BJ (cell line): Measurements from ENCODE around the gene GPR162. TPM values are rescaled to one million over a fixed set of nuclear protein-coding genes. Genes with fewer than 3 reads are reported as not detected.
"Not testable (repeated sequence)": the region's sequence is repeated elsewhere in the genome, so short reads cannot be mapped to it uniquely, and the experiment has no call there.

Experiments
- CTCF ChIA-PET: fragments of 350-600 bp; formaldehyde crosslinking; extraction: SDS; loops from one replicate; lab custom pipeline; 2021; ENCODE audit warnings: antibody characterized with exemption, inconsistent platforms; lab: Yijun Ruan, JAX
- POLR2A ChIA-PET: fragments of 300-600 bp; sonication (Branson Sonifier 250); formaldehyde crosslinking; extraction: SDS; loops from one replicate; lab custom pipeline; 2021; ENCODE audit warnings: antibody characterized with exemption; lab: Charles Lee
- DNase-seq: peaks from one replicate; pipeline ENCODE4 v3.0.0-alpha.2; 2011; ENCODE audit warnings: low read depth
- H3K27me3 ChIP-seq: 2 replicates; pipeline ENCODE4 v1.6.0; 2011; ENCODE audit warnings: low read length; ENCODE audit not compliant: control insufficient read depth, insufficient read depth
- H3K36me3 ChIP-seq: 2 replicates; pipeline ENCODE4 v1.5.1; 2011; ENCODE audit warnings: low read length; ENCODE audit not compliant: control insufficient read depth, insufficient read depth
- H3K4me3 ChIP-seq: 2 replicates; pipeline ENCODE4 v1.5.1; 2011; ENCODE audit warnings: low read depth, mild to moderate bottlenecking, control low read depth, low read length
- polyA plus RNA-seq: library from polyadenylated mRNA; depleted of rRNA; stranded (reverse); fragments of >200 nt; gene quantifications from 2 replicates; pipeline ENCODE4 v1.2.3, GENCODE V29; 2011; rRNA removed
- TF ChIP-seq, protein P1 (sequence below): IDR thresholded peaks from 2 replicates; pipeline ENCODE4 v1.5.1; 2011; ENCODE audit warnings: low read depth, mild to moderate bottlenecking, control low read depth, inconsistent platforms, low read length, moderate library complexity; ENCODE audit not compliant: insufficient read depth

GPR162 gene
- polyA plus RNA-seq, 1 experiment: 6.6 TPM

DNA sequence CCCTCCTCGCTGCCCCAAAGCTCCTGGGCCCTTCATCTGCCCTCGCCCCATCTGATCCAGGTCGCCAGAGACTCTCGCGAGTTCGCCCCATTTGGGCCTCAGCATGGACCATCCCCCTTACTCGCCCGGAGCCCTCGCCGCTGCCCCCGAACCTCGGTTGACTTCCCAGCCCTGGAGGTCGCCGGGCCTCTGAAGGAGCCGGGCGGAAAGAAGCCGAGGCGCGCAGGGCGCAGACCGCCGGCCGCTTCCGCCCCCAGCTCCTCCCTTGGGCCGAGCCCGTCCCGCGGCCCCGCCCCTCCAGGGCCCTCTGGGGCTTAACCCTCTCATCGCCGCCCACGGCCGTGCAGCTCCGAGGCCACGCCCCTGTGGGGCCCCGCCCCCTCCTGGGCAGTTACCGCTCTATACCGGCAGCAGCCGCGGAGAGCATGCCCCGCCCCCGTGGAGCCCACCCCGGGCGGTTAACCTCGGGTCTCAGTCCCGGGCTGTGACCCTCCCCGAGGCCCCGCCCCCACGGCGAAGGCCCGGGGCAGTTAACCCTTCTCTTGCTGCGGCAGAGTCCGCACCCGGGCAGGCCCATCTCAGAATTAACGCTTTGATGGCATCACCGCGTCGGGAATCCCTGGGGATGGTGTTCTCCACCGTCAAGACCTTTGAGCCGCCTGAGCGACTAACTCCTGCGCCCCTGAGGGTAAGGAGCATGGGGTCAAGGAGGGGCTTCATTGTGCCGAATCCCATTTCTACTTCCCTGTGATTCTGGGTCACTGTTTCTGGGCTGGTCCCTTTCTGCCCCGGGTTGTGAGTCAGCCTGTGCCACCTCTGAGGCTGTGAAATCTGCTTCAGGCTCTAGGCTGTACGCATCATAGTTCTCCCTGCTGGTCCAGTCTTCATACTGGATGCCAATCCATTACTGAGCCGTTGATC is 51.7 kb downstream of the GPR162 start, which contains the start of gene SPSB2:
TSS of gene SPSB2 (minus strand) at position 210 of the 921 bp plus-strand sequence. CDS start 402 bp downstream, outside the sequence.
- ChIA-PET POLR2A (interaction anchor here (0.7 to 3.7 kb wide), 5 partner anchors 18 to 65 kb away, joined by 4 to 19 read pairs (median 7); partner anchors contain the start of genes CDCA3 and USP5), CTCF (interaction anchor here (0.6 to 9.7 kb wide), 37 partner anchors 10 to 645 kb away, joined by 3 to 112 read pairs (median 4); partner anchors contain the start of genes C12orf57, CDCA3, ENO2 and GNB3)
- Histone ChIP-seq H3K36me3 (peaks cover 26% of the 10 kb centered on the region), H3K27me3 (no peaks in the 10 kb centered on the region), H3K4me3 (peak within 1 kb of the TSS; percentile 65)
- DNase-seq: no peak
- TF ChIP-seq, protein P1, sequence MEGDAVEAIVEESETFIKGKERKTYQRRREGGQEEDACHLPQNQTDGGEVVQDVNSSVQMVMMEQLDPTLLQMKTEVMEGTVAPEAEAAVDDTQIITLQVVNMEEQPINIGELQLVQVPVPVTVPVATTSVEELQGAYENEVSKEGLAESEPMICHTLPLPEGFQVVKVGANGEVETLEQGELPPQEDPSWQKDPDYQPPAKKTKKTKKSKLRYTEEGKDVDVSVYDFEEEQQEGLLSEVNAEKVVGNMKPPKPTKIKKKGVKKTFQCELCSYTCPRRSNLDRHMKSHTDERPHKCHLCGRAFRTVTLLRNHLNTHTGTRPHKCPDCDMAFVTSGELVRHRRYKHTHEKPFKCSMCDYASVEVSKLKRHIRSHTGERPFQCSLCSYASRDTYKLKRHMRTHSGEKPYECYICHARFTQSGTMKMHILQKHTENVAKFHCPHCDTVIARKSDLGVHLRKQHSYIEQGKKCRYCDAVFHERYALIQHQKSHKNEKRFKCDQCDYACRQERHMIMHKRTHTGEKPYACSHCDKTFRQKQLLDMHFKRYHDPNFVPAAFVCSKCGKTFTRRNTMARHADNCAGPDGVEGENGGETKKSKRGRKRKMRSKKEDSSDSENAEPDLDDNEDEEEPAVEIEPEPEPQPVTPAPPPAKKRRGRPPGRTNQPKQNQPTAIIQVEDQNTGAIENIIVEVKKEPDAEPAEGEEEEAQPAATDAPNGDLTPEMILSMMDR: no peak

DNA sequence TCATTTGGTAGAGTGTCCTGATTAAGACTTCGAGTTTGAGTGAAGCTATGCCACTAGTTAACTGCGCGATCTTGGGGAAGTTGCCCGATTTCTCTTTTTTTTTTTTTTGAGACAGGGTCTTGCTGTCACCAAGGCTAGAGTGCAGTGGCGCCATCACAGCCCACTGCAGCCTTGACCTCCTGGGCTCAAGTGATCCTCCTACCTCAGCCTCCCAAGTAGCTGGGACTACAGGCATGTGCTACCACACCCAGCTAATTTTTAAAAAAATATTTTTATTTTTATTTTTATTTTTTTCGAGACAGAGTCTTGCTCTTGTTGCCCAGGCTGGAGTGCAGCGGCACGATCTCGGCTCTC is 52.4 kb downstream of the GPR162 start:
- peak overlapping the region; percentile 65 for H3K4me3 ChIP-seq
- DNase-seq, H3K27me3 ChIP-seq, POLR2A ChIA-PET: not testable (repeated sequence)
- H3K36me3 ChIP-seq: peaks cover 25% of the 10 kb centered on the region
- CTCF ChIA-PET: interaction anchor here (1.8 to 3.4 kb wide), 4 partner anchors 9 to 51 kb away, joined by 4 to 43 read pairs (median 42); partner anchors contain the start of gene P3H3

Other genes with a start within 250 kb of the GPR162 start
- 69.8 and 87.6 TPM in 2 replicates for gene CHD4, start 214.4 kb upstream of the GPR162 start, polyA plus RNA-seq
- 0.05 TPM in 1 of 2 replicates, not detected in the other for gene LPAR5, start 185.9 kb upstream of the GPR162 start, polyA plus RNA-seq
- gene ACRBP, start 174.4 kb upstream of the GPR162 start, polyA plus RNA-seq: 0.17 and 0.40 TPM in 2 replicates
- gene ING4, start 158.7 kb upstream of the GPR162 start, polyA plus RNA-seq: 43.0 and 61.0 TPM in 2 replicates
- gene ZNF384, start 132.4 kb upstream of the GPR162 start, polyA plus RNA-seq: 38.8 and 57.0 TPM in 2 replicates
- 0.44 and 0.59 TPM in 2 replicates for gene PIANP, start 121.0 kb upstream of the GPR162 start, polyA plus RNA-seq
- gene COPS7A, start 97.8 kb upstream of the GPR162 start, polyA plus RNA-seq: 128 and 200 TPM in 2 replicates
- gene MLF2, start 68.7 kb upstream of the GPR162 start, polyA plus RNA-seq: 287 and 345 TPM in 2 replicates
- 234 and 241 TPM in 2 replicates for gene PTMS, start 55.5 kb upstream of the GPR162 start, polyA plus RNA-seq
- gene LAG3, start 49.3 kb upstream of the GPR162 start, polyA plus RNA-seq: 0.28 and 0.50 TPM in 2 replicates
- gene CD4, start 32.3 kb upstream of the GPR162 start, polyA plus RNA-seq: 0.33 and 0.42 TPM in 2 replicates
- 40.9 and 71.6 TPM in 2 replicates for gene P3H3, start 6.6 kb downstream of the GPR162 start, polyA plus RNA-seq
- gene GNB3, start 19.1 kb downstream of the GPR162 start, polyA plus RNA-seq: 3.3 and 5.3 TPM in 2 replicates
- gene CDCA3, start 29.5 kb downstream of the GPR162 start, polyA plus RNA-seq: 39.2 and 57.1 TPM in 2 replicates
- gene USP5, start 30.3 kb downstream of the GPR162 start, polyA plus RNA-seq: 52.9 and 90.0 TPM in 2 replicates
- gene TPI1, start 45.7 kb downstream of the GPR162 start, polyA plus RNA-seq: 2,446 and 2,656 TPM in 2 replicates
- 5.0 and 7.3 TPM in 2 replicates for gene SPSB2, start 51.5 kb downstream of the GPR162 start, polyA plus RNA-seq
- 12.7 and 13.3 TPM in 2 replicates for gene LRRC23, start 83.0 kb downstream of the GPR162 start, polyA plus RNA-seq
- gene ENO2, start 92.8 kb downstream of the GPR162 start, polyA plus RNA-seq: 27.9 and 29.7 TPM in 2 replicates
- 13.0 and 15.9 TPM in 2 replicates for gene ATN1, start 106.1 kb downstream of the GPR162 start, polyA plus RNA-seq
- gene RNU7-1, start 122.0 kb downstream of the GPR162 start, polyA plus RNA-seq: not detected in 2 replicates
- 489 and 709 TPM in 2 replicates for gene C12orf57, start 122.2 kb downstream of the GPR162 start, polyA plus RNA-seq
- 0.15 and 0.27 TPM in 2 replicates for gene PTPN6, start 129.5 kb downstream of the GPR162 start, polyA plus RNA-seq
- 283 and 369 TPM in 2 replicates for gene PHB2, start 148.8 kb downstream of the GPR162 start, polyA plus RNA-seq
- gene EMG1, start 149.1 kb downstream of the GPR162 start, polyA plus RNA-seq: 37.5 and 53.9 TPM in 2 replicates
- 26.3 and 31.2 TPM in 2 replicates for gene LPCAT3, start 196.7 kb downstream of the GPR162 start, polyA plus RNA-seq
- 329 and 341 TPM in 2 replicates for gene C1S, start 238.9 kb downstream of the GPR162 start, polyA plus RNA-seq